Measurements from ENCODE around the gene ZNF207. TPM values are rescaled to one million over a fixed set of nuclear protein-coding genes. Genes with fewer than 3 reads are reported as not detected.

ZNF207 gene
- total and polyA plus RNA-seq, 4 donors, result 38.3 to 142 (median 56.8) TPM

GRCh38 chr17:32302037-32302436 lies 47.9 kb upstream of the ZNF207 start:
- no peak for DNase-seq (ENCODE audit: low spot score)
- no peak overlapping the region for H3K4me3 ChIP-seq (ENCODE audit: low read depth in 1 of 3, low read length in 3 of 3)
- H3K27ac ChIP-seq (ENCODE audit: low read depth in 1 of 2, low read length in 2 of 2), result no peak overlapping the region
- H3K9ac ChIP-seq (ENCODE audit: low read depth in 1 of 2, low read length in 2 of 2), result no peak overlapping the region
- H3K9me3 ChIP-seq (ENCODE audit: control insufficient read depth in 4 of 4, low read length in 3 of 4), result no peaks in the 10 kb centered on the region
- H3K27me3 ChIP-seq (ENCODE audit: control insufficient read depth in 4 of 4, insufficient read depth in 4 of 4, low read length in 3 of 4), result no peaks in the 10 kb centered on the region
- TF ChIP-seq SP1 (IDR thresholded peaks at IDR 0.05), result no peak
- no peak for TF ChIP-seq FOXA2 (IDR thresholded peaks at IDR 0.05)
- TF ChIP-seq MAX (IDR thresholded peaks at IDR 0.05), result no peak
- no peak for TF ChIP-seq RAD21 (IDR thresholded peaks at IDR 0.05)
- TF ChIP-seq TAF1 (conservative IDR thresholded peaks at IDR 0.05), result no peak
- no peak for TF ChIP-seq ZBTB33 (IDR thresholded peaks at IDR 0.05)
- no peak for TF ChIP-seq YY1 (IDR thresholded peaks at IDR 0.05)
- TF ChIP-seq NR2F2 (IDR thresholded peaks at IDR 0.05), result no peak
- no peak for TF ChIP-seq JUND (IDR thresholded peaks at IDR 0.05)
- no peak for TF ChIP-seq RXRA (IDR thresholded peaks at IDR 0.05)
- H3K36me3 ChIP-seq (ENCODE audit: control insufficient read depth in 4 of 4, insufficient read depth in 3 of 4, low read depth in 1 of 4, low read length in 3 of 4), result no peaks in the 10 kb centered on the region
- WGBS, result 86% methylated on average over 4 of the region's 4 CpGs
- no peaks in the 10 kb centered on the region for H3K4me1 ChIP-seq (ENCODE audit: control insufficient read depth in 4 of 4, insufficient read depth in 4 of 4, low read length in 3 of 4)

DNA sequence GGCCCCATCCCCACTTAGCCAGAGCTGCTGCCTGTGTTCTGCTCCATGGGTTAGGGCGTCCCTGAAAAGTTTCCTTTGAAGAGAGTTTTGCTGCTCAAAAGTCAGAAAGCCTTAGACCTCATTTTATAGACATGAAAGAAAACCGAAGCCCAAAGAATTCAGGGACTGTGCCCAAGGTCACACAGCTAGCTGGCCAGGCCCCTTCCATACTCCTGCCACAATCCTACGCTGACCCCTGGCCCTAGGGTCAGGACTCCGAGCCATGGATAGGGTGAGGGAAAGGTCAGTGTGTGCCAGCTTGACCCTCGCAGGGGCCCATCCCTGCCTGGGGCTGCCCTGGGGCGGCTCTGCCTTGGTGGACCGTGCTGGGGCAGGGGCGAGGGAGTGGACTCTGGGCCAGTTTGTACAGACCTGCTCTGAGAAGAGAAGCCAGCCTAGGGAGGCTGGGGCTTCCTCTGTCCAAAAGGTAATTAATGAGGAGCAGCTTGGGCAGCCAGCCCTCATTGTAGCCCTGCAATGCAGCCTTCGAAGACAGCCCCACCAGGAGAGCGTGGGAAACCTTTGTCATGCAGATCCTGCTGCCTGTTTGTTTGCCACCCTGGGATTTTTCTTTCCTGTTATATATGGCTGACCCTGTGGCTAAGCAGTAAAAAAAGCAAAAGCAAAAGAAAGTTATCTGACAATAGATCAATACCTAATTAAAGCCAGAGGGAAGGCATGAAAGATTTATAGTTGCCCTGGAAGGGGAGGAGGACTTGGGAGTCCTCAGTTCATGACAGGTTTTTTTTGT lies 46.9 kb upstream of the ZNF207 start:
- 75% methylated on average over 10 of the region's 10 CpGs for WGBS
- Histone ChIP-seq H3K36me3 (ENCODE audit: control insufficient read depth in 4 of 4, insufficient read depth in 3 of 4, low read depth in 1 of 4, low read length in 3 of 4) (no peaks in the 10 kb centered on the region), H3K4me1 (ENCODE audit: control insufficient read depth in 4 of 4, insufficient read depth in 4 of 4, low read length in 3 of 4) (no peaks in the 10 kb centered on the region), H3K27me3 (ENCODE audit: control insufficient read depth in 4 of 4, insufficient read depth in 4 of 4, low read length in 3 of 4) (no peaks in the 10 kb centered on the region), H3K9ac (ENCODE audit: low read depth in 1 of 2, low read length in 2 of 2) (no peak overlapping the region), H3K4me3 (ENCODE audit: low read depth in 1 of 3, low read length in 3 of 3) (no peak overlapping the region), H3K9me3 (ENCODE audit: control insufficient read depth in 4 of 4, low read length in 3 of 4) (no peaks in the 10 kb centered on the region), H3K27ac (ENCODE audit: low read depth in 1 of 2, low read length in 2 of 2) (no peak overlapping the region)
- DNase-seq (ENCODE audit: low spot score), result no peak
- TF ChIP-seq NR2F2 (IDR thresholded peaks at IDR 0.05) (peak; percentile 38), HNF4A (conservative IDR thresholded peaks at IDR 0.05) (peak; percentile 34 to 89), CTCF (IDR thresholded peaks at IDR 0.05; ENCODE audit: low read depth, low read length, missing input control) (no peak), ATF3 (IDR thresholded peaks at IDR 0.05) (no peak), MAX (IDR thresholded peaks at IDR 0.05) (no peak), GABPA (IDR thresholded peaks at IDR 0.05 in 1 of 2, conservative IDR thresholded peaks at IDR 0.05 in 1 of 2) (no peak), SP1 (IDR thresholded peaks at IDR 0.05) (peak; percentile 57), HNF4G (IDR thresholded peaks at IDR 0.05) (no peak), RXRA (IDR thresholded peaks at IDR 0.05) (peak; percentile 21 to 89)
- TF ChIP-seq, protein P1, sequence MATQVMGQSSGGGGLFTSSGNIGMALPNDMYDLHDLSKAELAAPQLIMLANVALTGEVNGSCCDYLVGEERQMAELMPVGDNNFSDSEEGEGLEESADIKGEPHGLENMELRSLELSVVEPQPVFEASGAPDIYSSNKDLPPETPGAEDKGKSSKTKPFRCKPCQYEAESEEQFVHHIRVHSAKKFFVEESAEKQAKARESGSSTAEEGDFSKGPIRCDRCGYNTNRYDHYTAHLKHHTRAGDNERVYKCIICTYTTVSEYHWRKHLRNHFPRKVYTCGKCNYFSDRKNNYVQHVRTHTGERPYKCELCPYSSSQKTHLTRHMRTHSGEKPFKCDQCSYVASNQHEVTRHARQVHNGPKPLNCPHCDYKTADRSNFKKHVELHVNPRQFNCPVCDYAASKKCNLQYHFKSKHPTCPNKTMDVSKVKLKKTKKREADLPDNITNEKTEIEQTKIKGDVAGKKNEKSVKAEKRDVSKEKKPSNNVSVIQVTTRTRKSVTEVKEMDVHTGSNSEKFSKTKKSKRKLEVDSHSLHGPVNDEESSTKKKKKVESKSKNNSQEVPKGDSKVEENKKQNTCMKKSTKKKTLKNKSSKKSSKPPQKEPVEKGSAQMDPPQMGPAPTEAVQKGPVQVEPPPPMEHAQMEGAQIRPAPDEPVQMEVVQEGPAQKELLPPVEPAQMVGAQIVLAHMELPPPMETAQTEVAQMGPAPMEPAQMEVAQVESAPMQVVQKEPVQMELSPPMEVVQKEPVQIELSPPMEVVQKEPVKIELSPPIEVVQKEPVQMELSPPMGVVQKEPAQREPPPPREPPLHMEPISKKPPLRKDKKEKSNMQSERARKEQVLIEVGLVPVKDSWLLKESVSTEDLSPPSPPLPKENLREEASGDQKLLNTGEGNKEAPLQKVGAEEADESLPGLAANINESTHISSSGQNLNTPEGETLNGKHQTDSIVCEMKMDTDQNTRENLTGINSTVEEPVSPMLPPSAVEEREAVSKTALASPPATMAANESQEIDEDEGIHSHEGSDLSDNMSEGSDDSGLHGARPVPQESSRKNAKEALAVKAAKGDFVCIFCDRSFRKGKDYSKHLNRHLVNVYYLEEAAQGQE (IDR thresholded peaks at IDR 0.05), result no peak
